ENCODE measurements around the gene DLG1. TPM values are rescaled to one million over a fixed set of nuclear protein-coding genes. Genes with fewer than 3 reads are reported as not detected.

Gene DLG1
- total and polyA plus RNA-seq, 2 experiments from 2014 or later = 54.8 to 128 TPM

- Histone ChIP-seq H3K9me2 (replicated peaks; ENCODE audit: insufficient read depth) (no peaks in the 10 kb centered on the region), H3K79me2 (peaks cover 5% of the 10 kb centered on the region), H2AFZ (no peak overlapping the region), H3K4me1 (ENCODE audit: insufficient read depth) (peaks cover 27% of the 10 kb centered on the region), H3K27ac (peak overlapping the region; percentile 90), H3K4me2 (no peak overlapping the region), H3K9me3 (ENCODE audit: low read depth) (no peaks in the 10 kb centered on the region), H3K4me3 (no peak overlapping the region), H3K27me3 (no peaks in the 10 kb centered on the region), H3K36me3 (replicated peaks; ENCODE audit: insufficient read depth, low read depth) (no peaks in the 10 kb centered on the region), H4K20me1 (ENCODE audit: insufficient read depth, poor library complexity, severe bottlenecking) (no peaks in the 10 kb centered on the region)
- DNase-seq (ENCODE audit: low spot score) = no peak
- 88% methylated on average over 22 of the region's 33 CpGs for WGBS (ENCODE audit: low lambda C conversion rate, missing lambda C conversion rate)
- no peak for TF ChIP-seq CTCF (IDR thresholded peaks at IDR 0.05; ENCODE audit: poor library complexity)
- TF ChIP-seq EZH2phosphoT487 (IDR thresholded peaks at IDR 0.05; ENCODE audit: low read depth, severe bottlenecking, unreplicated experiment) = no peak
- no peak for TF ChIP-seq EZH2 (IDR thresholded peaks at IDR 0.05; ENCODE audit: borderline replicate concordance)
Observed at GRCh38 chr3:197030379-197031314, 267.8 kb downstream of the DLG1 start.

- Histone ChIP-seq H3K9me2 (replicated peaks; ENCODE audit: insufficient read depth) (no peaks in the 10 kb centered on the region), H3K9me3 (ENCODE audit: low read depth) (no peaks in the 10 kb centered on the region), H3K4me2 (peak within 1 kb of the TSS; percentile 94), H3K36me3 (replicated peaks; ENCODE audit: insufficient read depth, low read depth) (no peaks in the 10 kb centered on the region), H4K20me1 (ENCODE audit: insufficient read depth, poor library complexity, severe bottlenecking) (no peaks in the 10 kb centered on the region), H3K27ac (peak within 1 kb of the TSS; percentile 90), H3K79me2 (peaks cover 5% of the 10 kb centered on the region), H2AFZ (peak within 1 kb of the TSS; percentile 75), H3K4me1 (ENCODE audit: insufficient read depth) (peaks cover 27% of the 10 kb centered on the region), H3K4me3 (peak within 1 kb of the TSS; percentile 68), H3K27me3 (no peaks in the 10 kb centered on the region)
- DNase-seq (ENCODE audit: low spot score) = peak; percentile 90
- TF ChIP-seq EZH2 (IDR thresholded peaks at IDR 0.05; ENCODE audit: borderline replicate concordance) (no peak), CTCF (IDR thresholded peaks at IDR 0.05; ENCODE audit: poor library complexity) (peak; percentile 73)
- 4% methylated on average over 30 of the region's 60 CpGs for WGBS (ENCODE audit: low lambda C conversion rate, missing lambda C conversion rate)
Observed at GRCh38 chr3:197029511-197030167, 268.8 kb downstream of the DLG1 start, which contains the start of gene MELTF. MELTF (minus strand) TSS chr3:197029817; CDS start chr3:197029702, 115 bp downstream.

DNA sequence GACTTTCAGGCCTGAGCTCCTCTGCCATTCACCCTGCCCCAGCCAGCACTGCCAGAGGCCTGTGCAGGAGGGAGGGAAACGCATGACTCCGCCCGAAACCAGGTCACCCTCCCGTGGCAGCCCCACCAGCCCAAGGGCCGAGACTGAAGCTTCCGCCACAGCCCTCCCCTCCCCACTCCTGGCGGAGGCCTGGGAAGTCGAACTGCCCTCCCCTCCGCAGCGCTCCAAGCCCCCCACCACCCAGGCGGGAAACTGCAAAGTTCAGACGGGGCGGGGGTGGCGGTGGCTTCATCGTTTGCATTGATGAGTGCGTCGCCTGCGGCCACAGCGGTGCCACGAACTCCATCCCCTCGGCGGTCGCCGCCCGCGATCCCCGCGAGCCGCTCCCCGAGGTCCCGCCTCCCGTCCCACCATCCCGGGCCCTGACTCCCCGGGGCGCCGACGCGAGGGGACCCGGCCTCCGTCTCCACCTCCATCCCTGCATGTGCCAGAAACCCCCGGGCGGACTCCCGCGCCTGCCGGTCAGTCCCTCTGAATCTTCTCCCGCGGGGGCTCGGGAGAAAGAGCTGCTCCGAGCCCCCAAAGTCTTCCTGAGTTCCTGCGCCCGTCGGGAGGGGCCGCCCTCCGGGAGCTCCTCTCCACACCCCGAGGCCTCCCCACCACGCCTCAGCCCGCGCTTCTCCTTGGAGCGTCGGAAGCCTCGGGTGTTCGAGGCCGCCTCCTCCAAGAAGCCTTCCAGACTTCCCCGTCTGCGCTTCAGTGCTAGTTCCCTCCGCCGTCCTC, 269.5 kb downstream of the DLG1 start:
- no peaks in the 10 kb centered on the region for H3K27me3 ChIP-seq
- TF ChIP-seq EZH2phosphoT487 (IDR thresholded peaks at IDR 0.05; ENCODE audit: low read depth, severe bottlenecking, unreplicated experiment) (no peak), CTCF (IDR thresholded peaks at IDR 0.05; ENCODE audit: poor library complexity) (no peak), EZH2 (IDR thresholded peaks at IDR 0.05; ENCODE audit: borderline replicate concordance) (no peak)
- no peaks in the 10 kb centered on the region for H3K9me2 ChIP-seq (replicated peaks; ENCODE audit: insufficient read depth)
- DNase-seq (ENCODE audit: low spot score) = no peak
- peak overlapping the region; percentile 75 for H2AFZ ChIP-seq
- H4K20me1 ChIP-seq (ENCODE audit: insufficient read depth, poor library complexity, severe bottlenecking) = no peaks in the 10 kb centered on the region
- H3K4me3 ChIP-seq = peak overlapping the region; percentile 68
- WGBS (ENCODE audit: low lambda C conversion rate, missing lambda C conversion rate) = 13% methylated on average over 23 of the region's 67 CpGs
- peaks cover 5% of the 10 kb centered on the region for H3K79me2 ChIP-seq
- H3K36me3 ChIP-seq (replicated peaks; ENCODE audit: insufficient read depth, low read depth) = no peaks in the 10 kb centered on the region
- peak overlapping the region; percentile 51 for H3K27ac ChIP-seq
- H3K4me1 ChIP-seq (ENCODE audit: insufficient read depth) = peaks cover 27% of the 10 kb centered on the region
- H3K9me3 ChIP-seq (ENCODE audit: low read depth) = no peaks in the 10 kb centered on the region
- H3K4me2 ChIP-seq = peak overlapping the region; percentile 94
